NCI-H1417 treated with DMSO at 0.1 percent for 48 hours (cell line): ENCODE data around the gene TRIM71.
"Not testable (repeated sequence)": the region's sequence is repeated elsewhere in the genome, so short reads cannot be mapped to it uniquely, and the experiment has no call there.

Experiments
- DNase-seq: peaks from one replicate; lab custom pipeline; 2025; lab: John Stamatoyannopoulos, UW

TRIM71 gene

GRCh38 chr3:32817558-32818228 is at the start of gene TRIM71:
TSS of gene TRIM71 (plus strand) at chr3:32817997. CDS start at chr3:32818081, 84 bp downstream.
- no peak for DNase-seq

- DNase-seq: no peak
Measured at GRCh38 chr3:32778389-32778788, 39.4 kb upstream of the TRIM71 start.

GRCh38 chr3:32780071-32780734 is 37.6 kb upstream of the TRIM71 start:
- DNase-seq: no peak

- DNase-seq: no peak
Measured at GRCh38 chr3:32780735-32781210, 37.0 kb upstream of the TRIM71 start.

GRCh38 chr3:32781211-32781968 is 36.4 kb upstream of the TRIM71 start:
- DNase-seq: peak; percentile 4

- not testable (repeated sequence) for DNase-seq
Measured at GRCh38 chr3:32781969-32782270, 35.9 kb upstream of the TRIM71 start.

GRCh38 chr3:32782407-32782806 is 35.4 kb upstream of the TRIM71 start:
- DNase-seq: no peak

GRCh38 chr3:32791833-32792232 is 26.0 kb upstream of the TRIM71 start:
- DNase-seq: no peak

- no peak for DNase-seq
Measured at GRCh38 chr3:32794487-32795308, 23.1 kb upstream of the TRIM71 start.

GRCh38 chr3:32796384-32796950 is 21.3 kb upstream of the TRIM71 start:
- not testable (repeated sequence) for DNase-seq

GRCh38 chr3:32797776-32798175 is 20.0 kb upstream of the TRIM71 start:
- DNase-seq: no peak

- not testable (repeated sequence) for DNase-seq
Measured at GRCh38 chr3:32801440-32801839, 16.4 kb upstream of the TRIM71 start.

GRCh38 chr3:32813180-32813579 is 4.6 kb upstream of the TRIM71 start:
- no peak for DNase-seq

GRCh38 chr3:32814361-32814760 is 3.4 kb upstream of the TRIM71 start:
- DNase-seq: no peak

- DNase-seq: no peak
Measured at GRCh38 chr3:32815841-32816438, 1.9 kb upstream of the TRIM71 start.

GRCh38 chr3:32816439-32817256 is 1.1 kb upstream of the TRIM71 start:
- no peak for DNase-seq

GRCh38 chr3:32817257-32817557 is 590 bp upstream of the TRIM71 start:
- no peak for DNase-seq

GRCh38 chr3:32818229-32818969 is 602 bp downstream of the TRIM71 start:
- DNase-seq: no peak

GRCh38 chr3:32818970-32819511 is 1.2 kb downstream of the TRIM71 start:
- DNase-seq: no peak
